Umbilical cord (tissue), 2 donors: ENCODE measurements around the gene HLA-DQA1. TPM values are rescaled to one million over a fixed set of nuclear protein-coding genes. Genes with fewer than 3 reads are reported as not detected.
"Not testable (repeated sequence)": the region's sequence is repeated elsewhere in the genome, so short reads cannot be mapped to it uniquely, and the experiment has no call there.

ENCODE experiments used
- DNase-seq: peaks from one replicate; pipeline ENCODE4 v3.0.0-alpha.2; 2015; ENCODE audit warnings: low spot score
- total RNA-seq: library from RNA; depleted of rRNA; stranded (reverse); fragments of >200 nt; gene quantifications from one replicate; pipeline ENCODE4 v1.2.3, GENCODE V29; 2014; ENCODE audit warnings: low replicate concordance; ENCODE audit not compliant: insufficient read depth

Gene HLA-DQA1
- total RNA-seq, 1 donor from 2014 or later, result not detected

DNA sequence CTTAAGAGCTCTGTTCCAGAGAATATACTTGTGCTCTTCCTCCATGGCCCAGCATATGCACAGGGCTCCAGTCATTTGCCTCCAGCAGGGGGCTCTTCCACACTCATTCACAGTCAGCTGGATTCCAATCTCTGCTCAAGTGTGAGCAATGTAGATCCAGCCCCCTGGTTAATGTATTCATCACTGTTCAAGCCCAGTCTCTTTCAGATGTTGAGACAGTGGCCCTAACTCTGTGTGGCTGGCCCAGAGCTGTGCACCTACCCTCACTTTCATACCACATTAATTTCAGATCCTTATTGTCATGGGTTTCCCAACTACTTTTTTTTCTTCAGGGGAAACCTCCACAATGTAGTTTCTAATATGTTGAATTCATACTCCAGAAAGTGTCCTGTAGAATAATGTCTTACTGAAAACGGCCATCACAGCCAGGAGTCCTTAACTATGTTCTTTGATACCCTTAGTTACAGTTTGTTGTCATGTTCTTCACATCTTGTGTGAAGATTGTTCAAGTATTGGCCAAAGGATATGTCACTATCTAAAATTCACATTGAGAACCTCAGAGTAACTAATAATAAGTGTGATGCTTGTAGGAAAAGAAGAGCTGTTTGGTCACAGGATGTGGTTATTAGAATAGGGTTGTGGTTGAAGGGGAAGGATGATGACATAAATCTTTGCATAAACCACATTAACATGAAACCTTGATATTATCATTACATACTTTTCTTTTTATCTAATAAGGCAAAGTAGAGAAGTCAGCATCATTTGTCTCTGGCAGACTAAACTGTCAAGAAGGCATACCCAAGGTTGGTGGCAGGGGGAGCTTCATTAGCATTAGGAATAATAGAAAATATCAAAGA lies 14.4 kb upstream of the HLA-DQA1 start:
- DNase-seq, result no peak

DNA sequence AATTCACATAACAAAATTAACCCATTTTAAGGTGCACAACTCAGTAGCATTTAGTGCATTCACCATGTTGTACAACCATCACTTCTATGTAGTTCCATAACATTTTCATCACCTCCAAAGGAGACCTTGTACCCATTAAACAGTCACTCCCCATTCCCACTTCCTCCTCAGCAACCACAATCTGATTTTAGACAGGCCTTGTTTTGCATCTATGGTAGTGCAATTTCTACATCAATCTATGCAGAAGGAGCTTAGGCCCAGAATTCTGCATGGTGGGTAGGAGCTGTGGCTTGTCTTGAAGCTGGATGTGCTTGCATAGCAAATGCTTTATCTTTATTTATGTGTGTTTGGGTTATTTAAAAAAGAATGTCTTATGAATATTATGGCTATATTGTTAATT lies 13.5 kb upstream of the HLA-DQA1 start:
- no peak for DNase-seq

DNA sequence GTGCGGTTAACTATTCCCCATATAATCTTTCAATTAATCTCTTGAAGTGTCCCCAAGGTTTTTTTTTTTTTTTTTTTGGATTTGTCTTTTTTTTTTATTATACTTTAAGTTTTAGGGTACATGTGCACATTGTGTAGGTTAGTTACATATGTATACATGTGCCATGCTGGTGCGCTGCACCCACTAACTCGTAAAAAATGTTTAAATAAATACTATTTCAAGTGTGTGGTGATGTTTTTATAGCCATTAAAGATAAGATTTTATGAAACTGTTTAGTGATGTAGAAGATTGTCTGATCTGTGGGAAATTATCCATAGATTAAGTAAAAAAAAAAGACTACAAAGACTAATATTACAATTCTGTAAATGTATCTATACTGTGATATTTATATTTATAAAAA lies 12.6 kb upstream of the HLA-DQA1 start:
- DNase-seq, result no peak

DNA sequence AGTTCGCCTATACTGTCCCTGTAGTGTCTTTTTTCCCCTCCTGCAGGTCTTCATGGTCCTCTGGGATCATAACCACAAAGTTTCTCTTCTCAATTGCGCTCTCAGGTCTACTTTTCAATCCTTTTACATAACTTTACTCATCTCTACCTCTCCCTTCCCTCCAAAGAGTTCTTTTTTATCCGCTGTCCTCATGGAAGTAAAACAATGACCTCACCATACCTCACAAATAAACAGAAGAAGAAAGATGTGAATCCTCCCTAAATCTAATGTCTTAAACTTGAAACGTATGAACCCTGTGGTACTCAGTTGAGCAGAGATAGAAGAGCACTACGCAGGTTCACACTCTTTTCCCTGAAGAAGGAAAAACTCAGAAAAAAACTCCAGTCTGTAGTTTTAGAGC lies 12.1 kb upstream of the HLA-DQA1 start:
- no peak for DNase-seq

DNA sequence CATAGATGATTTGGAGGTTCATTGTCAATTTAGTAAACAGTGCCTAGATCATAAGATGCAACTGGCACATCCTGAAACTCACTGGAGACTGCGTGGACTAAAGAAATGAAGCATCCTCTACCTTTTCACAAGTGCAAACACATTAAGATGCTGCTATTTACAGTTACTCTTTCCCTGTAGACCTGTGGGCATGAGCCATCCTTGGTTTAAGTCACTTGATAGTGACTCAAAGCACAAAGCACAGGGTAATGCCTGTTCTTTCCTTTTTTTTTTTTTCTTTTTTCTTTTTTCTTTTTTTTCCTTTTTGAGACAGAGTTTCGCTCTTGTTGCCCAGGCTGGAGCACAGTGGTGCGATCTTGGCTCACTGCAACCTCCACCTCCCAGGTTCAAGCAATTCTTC lies 10.0 kb upstream of the HLA-DQA1 start:
- no peak for DNase-seq

DNA sequence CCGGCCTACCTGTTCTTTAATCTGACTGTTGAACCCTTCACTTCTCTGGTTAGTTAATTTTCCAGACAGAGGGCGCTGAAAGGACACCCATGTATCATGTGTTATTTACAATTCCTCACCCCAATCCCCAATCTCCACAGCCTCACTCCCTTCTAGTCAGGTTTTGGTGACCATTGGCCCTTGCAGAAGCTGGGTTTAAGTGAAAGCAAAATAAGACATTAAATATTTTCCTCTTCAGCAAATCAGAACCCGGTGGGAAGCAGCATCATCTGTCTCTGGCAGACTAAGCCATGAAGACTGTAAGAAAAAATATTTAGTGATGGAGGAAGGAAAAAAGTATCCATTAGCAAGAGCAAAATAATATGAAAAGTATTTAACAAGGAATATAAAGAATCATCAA lies 9.4 kb upstream of the HLA-DQA1 start:
- no peak for DNase-seq

DNA sequence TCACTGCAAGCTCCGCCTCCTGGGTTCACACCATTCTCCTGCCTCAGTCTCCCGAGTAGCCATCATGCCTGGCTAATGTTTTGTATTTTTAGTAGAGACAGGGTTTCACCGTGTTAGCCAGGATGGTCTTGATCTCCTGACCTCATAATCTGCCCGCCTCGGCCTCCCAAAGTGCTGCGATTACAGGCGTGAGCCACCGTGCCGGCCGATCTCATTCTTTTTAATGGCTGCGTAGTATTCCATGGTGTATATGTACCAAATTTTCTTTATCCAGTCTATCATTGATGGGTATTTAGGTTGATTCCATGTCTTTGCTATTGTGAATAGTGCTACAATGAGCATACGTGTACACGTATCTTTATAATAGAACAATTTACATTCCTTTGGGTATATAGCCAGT lies 7.4 kb upstream of the HLA-DQA1 start:
- DNase-seq, result not testable (repeated sequence)

DNA sequence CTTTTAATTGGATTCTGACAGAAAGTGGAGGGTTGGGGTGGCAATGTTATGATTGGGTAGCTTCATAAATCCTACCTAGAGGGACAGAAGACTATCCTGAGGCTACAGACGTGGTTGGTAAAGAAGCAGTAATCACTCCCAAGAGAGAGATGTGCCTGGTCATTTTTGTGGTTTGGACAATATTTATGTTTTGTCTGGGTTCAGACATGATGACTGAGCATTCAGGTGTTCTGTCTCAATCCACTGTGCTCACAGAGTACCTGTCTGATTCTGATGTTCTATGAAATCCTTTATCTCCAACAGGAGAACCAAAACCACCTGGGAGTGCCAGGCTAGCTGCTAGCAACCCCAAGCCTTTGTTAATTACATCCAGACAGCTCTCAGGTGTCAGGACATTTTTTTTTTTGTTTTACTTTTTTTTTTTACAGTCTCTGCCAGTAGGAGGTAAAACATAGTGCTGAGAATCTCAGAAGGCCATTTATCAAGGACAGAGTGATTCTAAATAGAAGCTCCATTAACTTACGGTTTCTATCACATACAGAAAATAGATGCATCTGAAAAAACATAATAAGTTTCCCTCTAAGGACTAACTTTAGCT lies 1.6 kb upstream of the HLA-DQA1 start:
- no peak for DNase-seq

DNA sequence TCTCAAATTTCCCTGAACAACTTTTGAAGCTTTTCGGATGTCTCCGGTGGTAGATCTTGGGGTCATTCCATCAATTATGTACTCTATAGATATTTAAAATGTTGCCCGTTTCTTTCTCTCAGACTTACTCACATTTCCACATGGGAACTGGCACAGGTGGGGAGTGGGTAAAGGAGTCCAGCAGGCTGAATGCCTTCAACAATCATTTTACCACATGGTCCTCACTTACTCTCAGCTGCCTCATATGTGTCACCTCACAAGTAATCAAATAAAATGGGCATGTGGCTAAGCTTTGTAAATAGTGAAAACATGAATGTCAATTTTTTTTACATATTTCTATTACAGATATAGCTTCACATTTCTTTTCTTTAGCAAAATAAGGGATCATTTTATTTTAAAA lies 677 bp downstream of the HLA-DQA1 start:
- no peak for DNase-seq

DNA sequence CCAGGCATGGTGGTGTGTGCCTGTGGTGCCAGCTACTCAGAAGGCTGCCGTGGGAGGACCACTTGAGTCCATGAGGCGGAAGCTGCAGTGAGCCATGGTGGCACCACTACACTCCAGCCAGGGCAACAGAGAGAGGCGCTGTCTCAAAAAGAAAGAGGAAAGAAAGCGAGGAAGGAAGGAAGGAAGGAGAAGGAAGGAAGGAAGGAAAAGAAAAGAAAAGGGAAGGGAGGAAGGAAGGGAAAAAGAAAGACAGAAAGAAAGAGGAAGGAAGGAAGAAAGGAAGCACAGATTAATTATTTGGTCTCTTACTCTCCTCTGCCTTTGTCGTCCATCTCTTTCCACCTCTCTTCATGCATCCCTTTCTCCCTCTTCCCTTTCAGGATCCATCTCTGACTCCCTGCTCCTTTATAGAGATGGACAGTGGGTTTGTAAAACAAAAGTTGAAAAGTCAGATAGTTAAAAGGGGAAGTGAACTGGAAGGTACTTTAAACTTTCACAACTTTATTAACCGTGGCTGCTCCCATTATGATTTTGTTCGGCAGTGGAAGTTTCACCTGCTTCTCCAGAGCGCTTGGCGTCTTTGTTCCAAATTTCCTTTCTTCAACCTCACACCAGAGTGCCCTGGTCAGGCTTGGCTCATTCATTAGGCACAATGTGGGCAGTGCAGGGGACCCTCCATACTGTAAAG lies 1.5 kb downstream of the HLA-DQA1 start:
- DNase-seq, result no peak

DNA sequence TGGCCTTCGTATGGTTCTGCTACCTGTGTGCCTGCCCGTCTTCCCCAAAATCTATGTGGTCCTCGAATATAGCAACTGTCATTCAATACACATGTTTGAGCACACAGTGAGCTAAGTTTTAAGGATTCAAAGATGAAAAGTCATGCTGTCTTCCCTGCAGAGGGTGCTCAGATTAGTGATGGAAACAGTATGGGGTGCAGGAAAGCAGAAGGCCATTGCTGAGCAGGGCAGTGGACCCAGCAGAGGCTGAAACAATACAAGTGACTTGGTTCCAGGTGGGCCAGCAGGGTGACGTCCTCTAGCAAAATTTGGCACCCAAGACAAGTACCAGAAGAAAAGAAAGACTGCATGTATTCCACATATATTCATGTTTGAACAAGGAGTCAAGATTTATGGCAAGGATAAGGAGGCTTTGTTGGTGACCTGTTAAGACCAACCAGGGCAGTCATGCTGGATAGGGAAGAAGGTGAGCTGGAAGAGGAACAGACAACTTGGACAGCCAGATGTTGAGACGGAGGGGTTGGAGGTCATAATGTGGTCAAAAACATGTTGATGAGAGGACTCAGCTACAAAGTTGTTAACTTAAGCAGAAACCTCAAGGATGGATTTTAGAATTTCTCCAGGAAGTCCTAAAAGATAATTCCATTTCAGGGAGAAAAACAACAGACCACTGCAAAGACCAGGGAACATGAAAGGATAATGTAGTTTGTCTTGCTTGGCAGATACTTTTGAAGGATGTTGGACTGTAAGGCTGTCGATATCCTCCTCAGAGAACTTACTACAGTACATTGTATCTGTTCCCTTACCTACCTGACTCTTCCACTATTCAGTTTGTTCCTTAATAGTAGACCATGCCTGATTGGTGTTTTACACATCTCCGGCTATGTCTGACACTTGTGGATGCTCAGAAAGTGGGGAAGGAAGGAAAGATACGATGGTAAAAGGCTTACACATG lies 2.5 kb downstream of the HLA-DQA1 start:
- no peak for DNase-seq

DNA sequence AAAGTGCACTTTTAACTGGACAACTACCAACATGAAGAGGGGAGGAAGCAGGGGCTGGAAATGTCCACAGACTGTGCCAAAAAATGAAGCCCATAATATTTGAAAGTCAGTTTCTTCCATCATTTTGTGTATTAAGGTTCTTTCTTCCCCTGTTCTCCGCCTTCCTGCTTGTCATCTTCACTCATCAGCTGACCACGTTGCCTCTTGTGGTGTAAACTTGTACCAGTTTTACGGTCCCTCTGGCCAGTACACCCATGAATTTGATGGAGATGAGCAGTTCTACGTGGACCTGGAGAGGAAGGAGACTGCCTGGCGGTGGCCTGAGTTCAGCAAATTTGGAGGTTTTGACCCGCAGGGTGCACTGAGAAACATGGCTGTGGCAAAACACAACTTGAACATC lies 3.9 kb downstream of the HLA-DQA1 start:
- no peak for DNase-seq

DNA sequence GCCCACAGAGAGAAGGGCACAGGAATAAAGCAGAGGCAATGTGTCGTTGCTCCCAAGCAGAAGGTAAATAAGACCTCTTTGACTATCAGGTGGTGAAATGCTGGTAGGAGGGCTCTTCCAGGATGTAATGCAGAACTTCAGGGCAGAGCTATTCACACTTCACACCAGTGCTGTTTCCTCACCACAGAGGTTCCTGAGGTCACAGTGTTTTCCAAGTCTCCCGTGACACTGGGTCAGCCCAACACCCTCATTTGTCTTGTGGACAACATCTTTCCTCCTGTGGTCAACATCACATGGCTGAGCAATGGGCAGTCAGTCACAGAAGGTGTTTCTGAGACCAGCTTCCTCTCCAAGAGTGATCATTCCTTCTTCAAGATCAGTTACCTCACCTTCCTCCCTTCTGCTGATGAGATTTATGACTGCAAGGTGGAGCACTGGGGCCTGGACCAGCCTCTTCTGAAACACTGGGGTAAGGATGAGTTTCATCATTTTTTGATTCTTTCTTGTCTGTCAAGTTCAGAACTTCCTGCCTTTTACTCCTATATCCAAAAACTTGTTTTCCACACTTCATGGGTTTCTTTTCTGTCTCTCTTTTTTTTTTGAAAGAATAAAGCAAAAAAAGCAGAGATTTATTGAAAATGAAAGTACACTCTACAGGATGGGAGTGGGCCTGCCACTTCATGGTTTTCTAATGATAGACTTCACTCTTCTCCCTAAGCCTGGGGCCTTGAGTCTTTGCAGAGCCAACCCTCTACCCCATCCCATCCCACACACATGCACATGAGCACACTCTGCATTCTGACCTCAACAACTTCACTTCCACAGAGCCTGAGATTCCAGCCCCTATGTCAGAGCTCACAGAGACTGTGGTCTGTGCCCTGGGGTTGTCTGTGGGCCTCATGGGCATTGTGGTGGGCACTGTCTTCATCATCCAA lies 4.8 kb downstream of the HLA-DQA1 start:
- DNase-seq, result not testable (repeated sequence)

DNA sequence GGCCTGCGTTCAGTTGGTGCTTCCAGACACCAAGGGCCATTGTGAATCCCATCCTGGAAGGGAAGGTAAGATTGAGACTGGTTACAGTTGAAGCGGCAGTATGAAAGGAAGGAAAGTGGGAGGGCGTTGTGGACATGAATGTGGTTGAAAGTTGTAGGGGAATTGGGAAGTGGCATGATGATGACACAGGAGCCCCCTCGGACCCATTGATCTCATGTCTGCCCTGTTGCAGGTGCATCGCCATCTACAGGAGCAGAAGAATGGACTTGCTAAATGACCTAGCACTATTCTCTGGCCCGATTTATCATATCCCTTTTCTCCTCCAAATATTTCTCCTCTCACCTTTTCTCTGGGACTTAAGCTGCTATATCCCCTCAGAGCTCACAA lies 5.5 kb downstream of the HLA-DQA1 start:
- no peak for DNase-seq

DNA sequence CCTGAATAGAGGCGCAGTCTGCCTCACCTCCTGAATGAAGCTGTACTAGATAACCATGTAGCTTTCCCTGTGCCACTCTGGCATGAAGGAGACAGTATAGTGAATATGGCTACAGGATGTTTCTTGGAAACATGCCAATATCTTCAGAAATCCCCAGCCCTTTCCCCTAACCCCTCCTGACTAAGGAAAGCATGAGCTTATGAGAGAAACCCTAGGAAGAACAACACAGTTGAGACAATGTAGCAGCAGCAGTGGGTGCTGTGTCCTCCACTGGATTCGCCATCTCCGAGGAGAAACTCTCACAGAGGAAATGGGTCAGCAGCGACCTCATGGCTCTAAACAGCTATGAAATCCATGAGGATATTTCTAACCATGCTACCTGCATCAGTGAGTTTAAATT lies 6.7 kb downstream of the HLA-DQA1 start:
- no peak for DNase-seq

DNA sequence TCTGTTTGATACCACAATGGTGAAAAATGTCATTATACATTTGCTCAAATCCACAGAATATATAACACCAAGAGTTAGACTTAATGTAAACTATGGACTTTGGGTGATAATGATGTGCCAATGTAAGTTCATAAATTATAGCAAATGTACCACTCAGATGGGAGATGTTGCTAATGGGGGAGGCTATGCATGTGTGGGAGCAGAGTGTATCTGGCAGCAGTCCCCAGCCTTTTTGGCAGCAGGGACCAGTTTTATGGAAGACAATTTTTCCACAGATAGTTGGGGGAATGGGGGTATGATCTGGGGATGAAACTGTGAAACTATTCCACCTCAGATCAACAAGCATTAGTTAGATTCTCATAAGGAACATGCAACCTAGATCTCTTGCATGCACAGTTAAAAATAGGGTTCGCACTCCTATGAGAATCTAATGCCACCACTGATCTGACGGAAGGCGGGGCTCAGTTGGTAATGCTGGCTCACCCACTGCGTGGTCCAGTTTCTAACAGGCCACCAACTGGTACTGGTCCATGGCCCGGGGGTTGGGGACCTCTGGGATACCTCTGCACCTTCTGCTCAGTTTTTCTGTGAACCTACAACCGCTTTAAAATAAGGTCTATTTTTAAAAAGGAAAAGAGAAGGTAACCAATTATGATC lies 8.0 kb downstream of the HLA-DQA1 start:
- DNase-seq, result no peak

DNA sequence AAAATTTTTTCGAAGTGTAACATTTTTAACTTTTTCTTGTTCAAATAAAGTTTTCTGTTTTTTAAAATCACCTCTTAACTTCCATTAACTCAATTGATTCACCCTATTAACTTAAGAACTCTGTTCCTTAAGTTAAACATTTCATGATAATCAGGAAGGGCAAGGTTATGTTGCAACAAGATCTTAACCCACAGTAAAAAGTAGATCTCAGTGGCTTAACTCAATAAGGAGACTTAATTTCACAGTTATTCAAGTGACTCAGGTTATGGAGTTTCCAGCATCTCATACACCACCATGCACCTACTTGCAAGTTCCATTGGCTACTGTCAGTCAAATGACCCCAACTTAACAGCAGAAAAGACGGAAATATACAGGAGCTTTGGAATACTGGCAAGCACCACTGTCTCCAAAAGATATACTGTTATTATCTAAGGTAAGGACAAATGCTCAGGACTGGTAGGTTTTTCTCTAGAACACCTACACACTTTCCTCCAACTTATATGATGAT lies 18.1 kb downstream of the HLA-DQA1 start:
- no peak for DNase-seq

DNA sequence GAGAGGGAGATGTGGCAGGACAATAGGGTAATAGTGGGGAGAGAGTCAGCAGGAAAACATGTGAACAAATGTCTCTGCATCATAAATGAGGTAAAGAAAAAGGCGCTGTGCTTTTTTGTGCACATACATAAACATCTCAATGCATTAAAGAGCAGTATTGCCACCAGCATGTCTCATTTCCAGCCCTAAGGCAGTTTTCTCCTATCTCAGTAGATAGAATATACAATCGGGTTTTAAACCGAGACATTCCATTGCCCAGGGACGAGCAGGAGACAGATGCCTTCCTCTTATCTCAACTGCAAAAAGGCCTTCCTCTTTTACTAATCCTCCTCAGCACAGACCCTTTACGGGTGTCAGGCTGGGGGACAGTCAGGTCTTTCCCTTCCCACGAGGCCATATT lies 20.1 kb downstream of the HLA-DQA1 start:
- not testable (repeated sequence) for DNase-seq

DNA sequence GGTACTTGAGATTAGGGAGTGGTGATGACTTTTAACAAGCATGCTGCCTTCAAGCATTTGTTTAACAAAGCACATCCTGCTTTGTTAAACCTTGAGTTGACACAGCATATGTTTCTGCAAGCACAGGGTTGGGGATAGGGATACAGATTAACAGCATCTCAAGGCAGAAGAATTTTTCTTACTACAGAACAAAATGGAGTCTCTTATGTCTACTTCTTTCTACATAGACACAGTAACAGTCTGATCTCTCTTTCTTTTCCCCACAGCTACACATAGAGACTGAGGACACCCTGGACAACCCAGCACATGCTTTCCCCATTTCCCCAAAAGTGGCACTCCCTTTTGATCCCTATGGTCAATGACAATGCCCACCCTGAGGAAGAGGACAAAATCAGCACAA lies 20.6 kb downstream of the HLA-DQA1 start:
- DNase-seq, result not testable (repeated sequence)
